ENCODE measurements around the gene GRID1.

DNA sequence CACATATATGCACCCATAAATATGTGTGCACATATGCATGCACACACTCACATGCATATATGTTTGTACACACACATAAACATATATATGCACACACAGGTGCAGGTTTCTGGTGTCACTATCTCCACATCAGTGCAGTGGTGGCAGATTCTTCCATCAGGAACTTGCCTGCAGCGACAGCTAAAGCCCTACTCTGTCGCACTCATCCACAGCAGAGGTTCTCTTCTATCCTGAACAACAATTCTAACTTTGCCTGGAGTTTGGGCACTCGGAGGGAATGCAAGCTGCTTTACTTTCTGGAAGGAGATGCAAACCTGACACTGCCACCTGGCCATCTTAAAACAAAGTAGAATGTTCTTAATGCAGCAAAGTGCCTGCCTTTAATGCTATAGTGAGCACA, 745.8 kb downstream of the GRID1 start:
- no peak for TF ChIP-seq POLR2A (IDR thresholded peaks at IDR 0.05)
- TF ChIP-seq, protein P1, sequence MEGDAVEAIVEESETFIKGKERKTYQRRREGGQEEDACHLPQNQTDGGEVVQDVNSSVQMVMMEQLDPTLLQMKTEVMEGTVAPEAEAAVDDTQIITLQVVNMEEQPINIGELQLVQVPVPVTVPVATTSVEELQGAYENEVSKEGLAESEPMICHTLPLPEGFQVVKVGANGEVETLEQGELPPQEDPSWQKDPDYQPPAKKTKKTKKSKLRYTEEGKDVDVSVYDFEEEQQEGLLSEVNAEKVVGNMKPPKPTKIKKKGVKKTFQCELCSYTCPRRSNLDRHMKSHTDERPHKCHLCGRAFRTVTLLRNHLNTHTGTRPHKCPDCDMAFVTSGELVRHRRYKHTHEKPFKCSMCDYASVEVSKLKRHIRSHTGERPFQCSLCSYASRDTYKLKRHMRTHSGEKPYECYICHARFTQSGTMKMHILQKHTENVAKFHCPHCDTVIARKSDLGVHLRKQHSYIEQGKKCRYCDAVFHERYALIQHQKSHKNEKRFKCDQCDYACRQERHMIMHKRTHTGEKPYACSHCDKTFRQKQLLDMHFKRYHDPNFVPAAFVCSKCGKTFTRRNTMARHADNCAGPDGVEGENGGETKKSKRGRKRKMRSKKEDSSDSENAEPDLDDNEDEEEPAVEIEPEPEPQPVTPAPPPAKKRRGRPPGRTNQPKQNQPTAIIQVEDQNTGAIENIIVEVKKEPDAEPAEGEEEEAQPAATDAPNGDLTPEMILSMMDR (IDR thresholded peaks at IDR 0.05 in 8 of 11, conservative IDR thresholded peaks at IDR 0.05 in 3 of 11) = no peak
